Transverse colon (tissue), 4 donors: ENCODE results near the gene HMX1. TPM values are rescaled to one million over a fixed set of nuclear protein-coding genes. Genes with fewer than 3 reads are reported as not detected.

Experiments
- DNase-seq: peaks from one replicate; pipeline ENCODE4 v3.0.0-alpha.2; 2019
- H3K27ac ChIP-seq, 4 donors: fragments of 200-600 bp; sonication (generic); 2 replicates each; pipeline ENCODE4 v1.5.1; 2016 to 2018; ENCODE audit warnings: inconsistent platforms in 4 of 4
- H3K27me3 ChIP-seq: fragments of 200-600 bp; sonication (generic); 2 replicates; pipeline ENCODE4 v1.5.1; 2017; ENCODE audit warnings: inconsistent platforms
- H3K36me3 ChIP-seq, 4 donors: fragments of 200-600 bp; sonication (generic); 2 replicates each; pipeline ENCODE4 v1.5.1; 2017 to 2019; ENCODE audit warnings: inconsistent platforms in 4 of 4
- H3K4me1 ChIP-seq, 4 donors: fragments of 200-600 bp; sonication (generic); 2 replicates each; pipeline ENCODE4 v1.5.1; 2017 to 2020; ENCODE audit warnings: inconsistent platforms in 4 of 4
- H3K4me3 ChIP-seq, 4 donors: fragments of 200-600 bp; sonication (generic); 1 replicate in 1 of 4; 2 replicates in 3 of 4; pipeline versions ENCODE4 v1.5.1 to v1.6.1; 2017 to 2019; ENCODE audit warnings: inconsistent platforms in 4 of 4
- H3K9me3 ChIP-seq, 2 donors: fragments of 200-600 bp; sonication (generic); 2 replicates each; pipeline ENCODE4 v1.5.1; 2017 to 2019; ENCODE audit warnings: inconsistent platforms in 2 of 2
- EP300 ChIP-seq: sonication (generic); formaldehyde crosslinking; IDR thresholded peaks from one replicate; pipeline ENCODE4 v1.6.1; 2017; ENCODE audit warnings: antibody characterized with exemption, low read depth
- POLR2A ChIP-seq: fragments of 450-650 bp; IDR thresholded peaks from one replicate; pipeline ENCODE4 v1.6.1; 2016; ENCODE audit warnings: antibody characterized with exemption, mild to moderate bottlenecking, moderate library complexity
- POLR2AphosphoS5 ChIP-seq, 3 donors: sonication (generic); formaldehyde crosslinking; IDR thresholded peaks; one replicate each; pipeline ENCODE4 v1.6.1; 2016; ENCODE audit warnings: antibody characterized with exemption in 3 of 3
- WGBS, 2 donors: methylation state at CpG; one replicate each; pipeline ENCODE4 v1.1.5; 2018; ENCODE audit warnings: low coverage in 1 of 2; 5-methylcytosine and 5-hydroxymethylcytosine counted together
- in situ Hi-C, 4 donors: fragments of 200-750 bp; cut with MboI; loops; one replicate each; pipeline versions ENCODE4 v1.15.0 to v1.15.1; 2017; ENCODE audit warnings: low sequenced_read_pairs in 3 of 4, low pct_ligation_motif_present in 1 of 4, low pct_unique_long_range_greater_than_20kb in 1 of 4
- intact Hi-C: fragments of 100-400 bp; cut with DNase I; formaldehyde crosslinking; loops from one replicate; pipeline ENCODE4 v1.15.1; 2023; ENCODE audit warnings: low total_unique reads
- total RNA-seq, 4 donors: library from RNA; depleted of rRNA; stranded (reverse); fragments of >200 nt; gene quantifications; one replicate each; pipeline ENCODE4 v1.1.0, GENCODE V29; 2016
- TF ChIP-seq, protein P1 (sequence below), 5 experiments: fragments of 200-600 bp in 3 of 5; fragments of 450-650 bp in 2 of 5; sonication (generic) in 3 of 5; IDR thresholded peaks; 1 replicate in 2 of 5; 2 replicates in 3 of 5; pipeline ENCODE4 v1.5.1; 2016 to 2017; ENCODE audit warnings: antibody characterized with exemption in 5 of 5, inconsistent platforms in 3 of 5, mild to moderate bottlenecking in 2 of 5, moderate library complexity in 1 of 5

Gene HMX1
- total RNA-seq, 4 donors from 2014 or later = not detected

DNA sequence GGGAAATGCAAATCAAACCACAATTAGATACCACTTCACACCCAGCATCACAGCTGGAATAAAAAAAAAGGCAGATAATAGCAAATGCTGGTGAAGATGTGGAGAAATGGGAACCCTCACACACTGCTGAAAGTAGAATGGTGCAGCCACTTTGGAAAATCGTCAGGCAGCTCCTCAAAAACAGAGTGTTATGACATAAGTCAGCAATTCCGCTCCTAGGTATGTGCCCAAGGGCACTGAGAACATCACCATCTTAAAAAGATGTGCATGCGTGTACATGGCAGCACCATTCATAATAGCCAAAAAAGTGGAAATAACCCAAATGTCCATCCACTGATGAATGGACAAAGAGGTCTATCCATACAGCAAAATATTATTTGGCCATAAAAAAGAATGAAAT, 28.0 kb downstream of the HMX1 start:
- in situ Hi-C loops (no loop called here), intact Hi-C loops (no loop called here)

DNA sequence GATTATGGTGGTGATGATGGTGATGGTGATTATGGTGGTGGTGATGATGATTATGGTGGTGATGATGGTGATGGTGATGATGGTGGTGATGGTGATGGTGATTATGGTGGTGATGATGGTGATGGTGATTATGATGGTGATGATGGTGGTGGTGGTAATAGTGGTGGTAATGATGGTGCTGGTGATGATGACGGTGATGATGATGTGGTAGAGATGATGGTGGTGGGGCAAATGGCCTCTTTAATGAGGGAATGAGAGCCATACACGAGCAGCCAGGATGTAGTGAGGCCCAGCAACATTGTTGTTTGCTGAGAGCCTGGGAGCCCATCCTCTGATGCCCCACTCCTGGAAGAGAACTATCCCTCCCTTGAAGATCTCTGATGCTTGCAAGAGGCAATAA, 29.0 kb downstream of the HMX1 start:
- H3K27ac ChIP-seq = no peak overlapping the region
- no peaks in the 10 kb centered on the region for H3K36me3 ChIP-seq
- intact Hi-C loops = no loop called here
- DNase-seq = no peak
- H3K4me3 ChIP-seq = no peak overlapping the region
- in situ Hi-C loops = no loop called here
- no peaks in the 10 kb centered on the region for H3K4me1 ChIP-seq
- 11 to 19% methylated on average over 2 of the region's 2 CpGs for WGBS, 2 donors
- H3K9me3 ChIP-seq = no peaks in the 10 kb centered on the region
- TF ChIP-seq POLR2AphosphoS5 (IDR thresholded peaks at IDR 0.05) (no peak), EP300 (no peak), POLR2A (no peak)
- TF ChIP-seq, protein P1, sequence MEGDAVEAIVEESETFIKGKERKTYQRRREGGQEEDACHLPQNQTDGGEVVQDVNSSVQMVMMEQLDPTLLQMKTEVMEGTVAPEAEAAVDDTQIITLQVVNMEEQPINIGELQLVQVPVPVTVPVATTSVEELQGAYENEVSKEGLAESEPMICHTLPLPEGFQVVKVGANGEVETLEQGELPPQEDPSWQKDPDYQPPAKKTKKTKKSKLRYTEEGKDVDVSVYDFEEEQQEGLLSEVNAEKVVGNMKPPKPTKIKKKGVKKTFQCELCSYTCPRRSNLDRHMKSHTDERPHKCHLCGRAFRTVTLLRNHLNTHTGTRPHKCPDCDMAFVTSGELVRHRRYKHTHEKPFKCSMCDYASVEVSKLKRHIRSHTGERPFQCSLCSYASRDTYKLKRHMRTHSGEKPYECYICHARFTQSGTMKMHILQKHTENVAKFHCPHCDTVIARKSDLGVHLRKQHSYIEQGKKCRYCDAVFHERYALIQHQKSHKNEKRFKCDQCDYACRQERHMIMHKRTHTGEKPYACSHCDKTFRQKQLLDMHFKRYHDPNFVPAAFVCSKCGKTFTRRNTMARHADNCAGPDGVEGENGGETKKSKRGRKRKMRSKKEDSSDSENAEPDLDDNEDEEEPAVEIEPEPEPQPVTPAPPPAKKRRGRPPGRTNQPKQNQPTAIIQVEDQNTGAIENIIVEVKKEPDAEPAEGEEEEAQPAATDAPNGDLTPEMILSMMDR (IDR thresholded peaks at IDR 0.05) = no peak
- H3K27me3 ChIP-seq = peaks cover 16% of the 10 kb centered on the region

More for the DNA sequence above, 28.0 kb downstream of the HMX1 start:
- Histone ChIP-seq H3K27ac (no peak overlapping the region), H3K36me3 (no peaks in the 10 kb centered on the region), H3K4me1 (no peaks in the 10 kb centered on the region), H3K4me3 (no peak overlapping the region), H3K9me3 (no peaks in the 10 kb centered on the region), H3K27me3 (peaks cover 16% of the 10 kb centered on the region)
- WGBS, 2 donors = 76 to 81% methylated on average over 3 of the region's 3 CpGs
- TF ChIP-seq POLR2AphosphoS5 (IDR thresholded peaks at IDR 0.05) (no peak), EP300 (no peak), POLR2A (no peak)
- TF ChIP-seq, protein P1 (IDR thresholded peaks at IDR 0.05) = no peak
- DNase-seq = no peak

DNA sequence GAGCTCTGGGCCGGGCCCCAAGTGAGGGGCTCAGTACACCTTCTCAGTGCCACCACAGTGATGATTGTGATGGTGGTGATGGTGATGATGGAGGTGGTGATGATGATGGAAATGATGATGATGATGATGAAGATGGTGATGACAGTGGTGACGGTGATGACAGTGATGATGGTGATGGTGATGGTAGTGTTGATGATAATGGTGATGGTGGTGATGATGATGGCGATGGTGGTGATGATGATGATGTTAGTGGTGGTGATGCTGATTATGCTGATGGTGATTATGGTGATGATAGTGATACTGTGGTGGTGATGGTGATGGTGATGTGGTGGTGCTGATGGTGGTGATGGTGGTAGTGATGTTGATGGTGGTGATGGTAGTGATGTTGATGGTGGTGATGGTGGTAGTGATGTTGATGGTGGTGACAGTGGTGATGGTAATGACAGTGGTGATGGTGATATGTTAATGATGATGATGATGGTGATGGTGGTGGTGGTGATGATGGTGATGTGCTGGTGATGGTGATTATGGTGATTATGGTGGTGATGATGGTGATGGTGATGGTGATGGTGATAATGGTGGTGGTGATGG, 29.9 kb downstream of the HMX1 start:
- peaks cover 16% of the 10 kb centered on the region for H3K27me3 ChIP-seq
- no peaks in the 10 kb centered on the region for H3K9me3 ChIP-seq
- H3K27ac ChIP-seq = no peak overlapping the region
- TF ChIP-seq EP300 (no peak), POLR2AphosphoS5 (IDR thresholded peaks at IDR 0.05) (no peak), POLR2A (no peak)
- TF ChIP-seq, protein P1 (IDR thresholded peaks at IDR 0.05) = no peak
- DNase-seq = no peak
- WGBS, 2 donors = 84 to 95% methylated on average over 3 of the region's 3 CpGs
- no peaks in the 10 kb centered on the region for H3K36me3 ChIP-seq
- in situ Hi-C loops (no loop called here), intact Hi-C loops (no loop called here)
- H3K4me3 ChIP-seq = no peak overlapping the region
- H3K4me1 ChIP-seq = no peaks in the 10 kb centered on the region

DNA sequence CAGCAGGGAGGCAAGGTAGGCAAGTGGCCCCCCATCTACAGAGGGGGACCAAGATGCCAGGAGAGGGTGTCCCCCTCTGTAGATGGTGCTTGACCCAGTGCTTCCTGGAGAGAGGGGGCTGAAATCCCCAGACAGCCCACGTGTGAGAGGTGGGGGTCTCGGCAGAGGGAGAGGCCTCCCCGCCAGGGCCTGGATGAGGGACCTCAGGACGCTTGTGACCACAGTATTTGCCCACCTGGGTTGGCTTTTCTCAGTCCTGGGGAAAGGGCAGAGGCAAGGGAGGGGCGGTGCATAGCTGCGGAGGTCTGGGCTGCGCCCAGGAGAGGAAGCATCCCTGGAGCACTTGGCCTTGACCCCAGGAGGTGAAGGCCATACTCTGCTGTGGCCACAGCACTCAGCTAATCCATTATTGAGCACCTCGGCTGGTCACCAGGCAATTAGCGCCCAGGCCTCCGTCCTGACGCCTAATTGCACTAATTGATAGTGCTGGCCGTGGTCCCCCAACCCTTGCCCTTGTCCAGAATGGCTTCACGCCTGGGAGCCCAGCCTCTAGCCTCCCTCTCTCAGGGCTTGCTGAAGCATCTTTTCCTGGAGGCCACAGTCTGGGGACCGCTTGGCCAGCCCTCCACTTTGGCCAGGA, 30.7 kb downstream of the HMX1 start:
- peak; percentile 2 for DNase-seq
- 83% methylated on average over 14 of the region's 14 CpGs; no CpG with 5 or more reads in 1 of the 2 donors for WGBS, 2 donors
- no peaks in the 10 kb centered on the region for H3K9me3 ChIP-seq
- intact Hi-C loops (no loop called here), in situ Hi-C loops (no loop called here)
- peaks cover 13% of the 10 kb centered on the region for H3K27me3 ChIP-seq
- no peak for TF ChIP-seq EP300
- TF ChIP-seq, protein P1 (IDR thresholded peaks at IDR 0.05) = no peak
- no peak for TF ChIP-seq POLR2A
- no peak for TF ChIP-seq POLR2AphosphoS5 (IDR thresholded peaks at IDR 0.05)
- H3K4me1 ChIP-seq = no peaks in the 10 kb centered on the region
- H3K36me3 ChIP-seq = no peaks in the 10 kb centered on the region
- no peak overlapping the region for H3K4me3 ChIP-seq
- H3K27ac ChIP-seq = no peak overlapping the region
